ENCODE measurements around the gene CASP8. TPM values are rescaled to one million over a fixed set of nuclear protein-coding genes. Genes with fewer than 3 reads are reported as not detected.

CASP8 gene
- total RNA-seq: 22.1 and 34.9 TPM in 2 replicates

DNA sequence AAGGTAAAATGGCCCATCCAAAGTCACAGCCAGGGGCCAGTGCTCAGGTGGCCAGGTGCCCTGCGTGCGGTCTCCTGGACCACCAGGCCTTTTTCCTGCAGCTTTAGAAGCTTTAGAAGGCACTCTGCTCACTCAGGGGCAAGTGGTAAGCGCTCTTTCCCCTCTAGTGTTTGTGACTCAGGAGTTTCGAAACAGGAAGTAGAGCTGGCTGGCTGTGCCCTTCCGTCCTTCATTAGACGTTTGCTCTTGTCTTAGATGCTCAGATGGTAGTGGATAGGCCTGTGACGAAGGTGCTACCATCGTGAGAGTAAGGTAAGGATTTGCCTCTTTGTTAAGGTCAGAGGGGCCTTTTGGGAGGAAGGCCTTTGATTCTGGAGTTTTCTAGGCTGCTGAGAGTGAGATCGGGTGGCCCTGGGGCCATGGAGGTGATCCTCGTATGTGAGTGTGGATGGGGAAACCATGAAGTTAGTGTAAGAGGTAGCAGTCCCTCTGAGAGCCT, at the start of gene CASP8:
Gene CASP8 (plus strand): TSS at position 235 of the 499 bp plus-strand sequence. CDS start 5,951 bp downstream, outside the sequence.

Small RNAs within 50 kb of the gene (small RNA-seq; reads per million reads assigned to genes)
- gene MTND4LP13 (ENCODE audit: low replicate concordance): not detected

Other genes starting within 250 kb of the CASP8 start
- 5.5 and 13.0 TPM in 2 replicates for gene HYCC2, start 188.9 kb upstream of the CASP8 start, total RNA-seq
- 20.8 and 28.5 TPM in 2 replicates for gene NDUFB3, start 188.5 kb upstream of the CASP8 start, total RNA-seq
- 114 and 115 TPM in 2 replicates for gene CFLAR, start 144.4 kb upstream of the CASP8 start, total RNA-seq
- 3.9 and 5.5 TPM in 2 replicates for gene CASP10, start 77.4 kb upstream of the CASP8 start, total RNA-seq
- gene FLACC1, start 96.8 kb downstream of the CASP8 start, total RNA-seq: 0.44 and 1.4 TPM in 2 replicates
- gene TRAK2, start 190.9 kb downstream of the CASP8 start, total RNA-seq: 30.0 and 55.8 TPM in 2 replicates
- 25.2 and 44.7 TPM in 2 replicates for gene STRADB, start 191.2 kb downstream of the CASP8 start, total RNA-seq